Measurements from ENCODE around the gene ERVW-1.
"Not testable (repeated sequence)": the region's sequence is repeated elsewhere in the genome, so short reads cannot be mapped to it uniquely, and the experiment has no call there.

The ERVW-1 gene

GRCh38 chr7:92487804-92488203 is 10.1 kb upstream of the ERVW-1 start:
- Histone ChIP-seq H3K27ac (ENCODE audit: low read length) (no peak overlapping the region), H3K4me3 (ENCODE audit: low read length) (no peak overlapping the region), H3K36me3 (ENCODE audit: insufficient read depth, low read depth, low read length) (peaks cover 74% of the 10 kb centered on the region), H3K27me3 (ENCODE audit: insufficient read depth, low read length) (no peaks in the 10 kb centered on the region), H3K9me3 (ENCODE audit: insufficient read depth, low read depth, low read length) (no peaks in the 10 kb centered on the region), H3K9ac (ENCODE audit: low read depth, low read length) (no peak overlapping the region), H3K4me1 (ENCODE audit: insufficient read depth, low read length) (no peaks in the 10 kb centered on the region)

- Histone ChIP-seq H3K9me3 (ENCODE audit: insufficient read depth, low read depth, low read length) (no peaks in the 10 kb centered on the region), H3K36me3 (ENCODE audit: insufficient read depth, low read depth, low read length) (peaks cover 55% of the 10 kb centered on the region), H3K9ac (ENCODE audit: low read depth, low read length) (no peak overlapping the region), H3K27ac (ENCODE audit: low read length) (no peak overlapping the region), H3K4me1 (ENCODE audit: insufficient read depth, low read length) (no peaks in the 10 kb centered on the region), H3K27me3 (ENCODE audit: insufficient read depth, low read length) (no peaks in the 10 kb centered on the region), H3K4me3 (ENCODE audit: low read length) (no peak overlapping the region)
Observed at GRCh38 chr7:92485974-92486373, 8.2 kb upstream of the ERVW-1 start.

- H3K27ac ChIP-seq (ENCODE audit: low read length), result no peak overlapping the region
- peaks cover 49% of the 10 kb centered on the region for H3K36me3 ChIP-seq (ENCODE audit: insufficient read depth, low read depth, low read length)
- no peak overlapping the region for H3K4me3 ChIP-seq (ENCODE audit: low read length)
- no peaks in the 10 kb centered on the region for H3K9me3 ChIP-seq (ENCODE audit: insufficient read depth, low read depth, low read length)
- no peaks in the 10 kb centered on the region for H3K4me1 ChIP-seq (ENCODE audit: insufficient read depth, low read length)
- H3K9ac ChIP-seq (ENCODE audit: low read depth, low read length), result no peak overlapping the region
- no peaks in the 10 kb centered on the region for H3K27me3 ChIP-seq (ENCODE audit: insufficient read depth, low read length)
Observed at GRCh38 chr7:92485267-92485892, 7.6 kb upstream of the ERVW-1 start.

- H3K4me1 ChIP-seq (ENCODE audit: insufficient read depth, low read length); H3K4me3 ChIP-seq (ENCODE audit: low read length); H3K27ac ChIP-seq (ENCODE audit: low read length); H3K9ac ChIP-seq (ENCODE audit: low read depth, low read length); H3K9me3 ChIP-seq (ENCODE audit: insufficient read depth, low read depth, low read length); H3K27me3 ChIP-seq (ENCODE audit: insufficient read depth, low read length): not testable (repeated sequence)
- peaks cover 38% of the 10 kb centered on the region for H3K36me3 ChIP-seq (ENCODE audit: insufficient read depth, low read depth, low read length)
Observed at GRCh38 chr7:92484226-92484625, 6.5 kb upstream of the ERVW-1 start.

- H3K9ac ChIP-seq (ENCODE audit: low read depth, low read length); H3K9me3 ChIP-seq (ENCODE audit: insufficient read depth, low read depth, low read length); H3K4me3 ChIP-seq (ENCODE audit: low read length); H3K4me1 ChIP-seq (ENCODE audit: insufficient read depth, low read length); H3K27me3 ChIP-seq (ENCODE audit: insufficient read depth, low read length); H3K27ac ChIP-seq (ENCODE audit: low read length): not testable (repeated sequence)
- H3K36me3 ChIP-seq (ENCODE audit: insufficient read depth, low read depth, low read length), result peaks cover 33% of the 10 kb centered on the region
Observed at GRCh38 chr7:92483624-92484023, 5.9 kb upstream of the ERVW-1 start.

GRCh38 chr7:92479146-92479545 is 1.4 kb upstream of the ERVW-1 start:
- not testable (repeated sequence) for H3K36me3 ChIP-seq (ENCODE audit: insufficient read depth, low read depth, low read length); H3K27me3 ChIP-seq (ENCODE audit: insufficient read depth, low read length); H3K9me3 ChIP-seq (ENCODE audit: insufficient read depth, low read depth, low read length); H3K27ac ChIP-seq (ENCODE audit: low read length); H3K4me1 ChIP-seq (ENCODE audit: insufficient read depth, low read length); H3K9ac ChIP-seq (ENCODE audit: low read depth, low read length); H3K4me3 ChIP-seq (ENCODE audit: low read length)

GRCh38 chr7:92478711-92479110 is 965 bp upstream of the ERVW-1 start:
- no peaks in the 10 kb centered on the region for H3K36me3 ChIP-seq (ENCODE audit: insufficient read depth, low read depth, low read length)
- no peaks in the 10 kb centered on the region for H3K9me3 ChIP-seq (ENCODE audit: insufficient read depth, low read depth, low read length)
- H3K9ac ChIP-seq (ENCODE audit: low read depth, low read length), result no peak overlapping the region
- no peaks in the 10 kb centered on the region; the same call in 1 of the 2 replicates for H3K4me1 ChIP-seq (ENCODE audit: insufficient read depth, low read length)
- no peaks in the 10 kb centered on the region for H3K27me3 ChIP-seq (ENCODE audit: insufficient read depth, low read length)
- H3K4me3 ChIP-seq (ENCODE audit: low read length), result no peak overlapping the region
- H3K27ac ChIP-seq (ENCODE audit: low read length), result no peak overlapping the region

- no peaks in the 10 kb centered on the region; the same call in 1 of the 2 replicates for H3K4me1 ChIP-seq (ENCODE audit: insufficient read depth, low read length)
- H3K9me3 ChIP-seq (ENCODE audit: insufficient read depth, low read depth, low read length), result no peaks in the 10 kb centered on the region
- no peak overlapping the region for H3K27ac ChIP-seq (ENCODE audit: low read length)
- H3K4me3 ChIP-seq (ENCODE audit: low read length), result no peak overlapping the region
- no peaks in the 10 kb centered on the region for H3K27me3 ChIP-seq (ENCODE audit: insufficient read depth, low read length)
- H3K9ac ChIP-seq (ENCODE audit: low read depth, low read length), result no peak overlapping the region
- no peaks in the 10 kb centered on the region for H3K36me3 ChIP-seq (ENCODE audit: insufficient read depth, low read depth, low read length)
Observed at GRCh38 chr7:92478095-92478494, 349 bp upstream of the ERVW-1 start.

GRCh38 chr7:92475851-92476590 is 1.7 kb downstream of the ERVW-1 start:
- H3K9ac ChIP-seq (ENCODE audit: low read depth, low read length); H3K27me3 ChIP-seq (ENCODE audit: insufficient read depth, low read length); H3K4me3 ChIP-seq (ENCODE audit: low read length); H3K4me1 ChIP-seq (ENCODE audit: insufficient read depth, low read length); H3K9me3 ChIP-seq (ENCODE audit: insufficient read depth, low read depth, low read length); H3K27ac ChIP-seq (ENCODE audit: low read length); H3K36me3 ChIP-seq (ENCODE audit: insufficient read depth, low read depth, low read length): not testable (repeated sequence)

- not testable (repeated sequence) for H3K27ac ChIP-seq (ENCODE audit: low read length); H3K9me3 ChIP-seq (ENCODE audit: insufficient read depth, low read depth, low read length); H3K4me3 ChIP-seq (ENCODE audit: low read length); H3K27me3 ChIP-seq (ENCODE audit: insufficient read depth, low read length); H3K36me3 ChIP-seq (ENCODE audit: insufficient read depth, low read depth, low read length); H3K4me1 ChIP-seq (ENCODE audit: insufficient read depth, low read length); H3K9ac ChIP-seq (ENCODE audit: low read depth, low read length)
Observed at GRCh38 chr7:92475261-92475770, 2.4 kb downstream of the ERVW-1 start.

- not testable (repeated sequence) for H3K4me1 ChIP-seq (ENCODE audit: insufficient read depth, low read length); H3K4me3 ChIP-seq (ENCODE audit: low read length)
Observed at GRCh38 chr7:92473989-92474388, 3.8 kb downstream of the ERVW-1 start.

GRCh38 chr7:92468589-92468988 is 9.2 kb downstream of the ERVW-1 start:
- not testable (repeated sequence) for H3K27ac ChIP-seq (ENCODE audit: low read length); H3K9ac ChIP-seq (ENCODE audit: low read depth, low read length); H3K27me3 ChIP-seq (ENCODE audit: insufficient read depth, low read length); H3K4me1 ChIP-seq (ENCODE audit: insufficient read depth, low read length); H3K4me3 ChIP-seq (ENCODE audit: low read length); H3K9me3 ChIP-seq (ENCODE audit: insufficient read depth, low read depth, low read length); H3K36me3 ChIP-seq (ENCODE audit: insufficient read depth, low read depth, low read length)

More at GRCh38 chr7:92473989-92474388, 3.8 kb downstream of the ERVW-1 start:
- H3K27me3 ChIP-seq (ENCODE audit: insufficient read depth, low read length); H3K9ac ChIP-seq (ENCODE audit: low read depth, low read length); H3K27ac ChIP-seq (ENCODE audit: low read length); H3K9me3 ChIP-seq (ENCODE audit: insufficient read depth, low read depth, low read length); H3K36me3 ChIP-seq (ENCODE audit: insufficient read depth, low read depth, low read length): not testable (repeated sequence)

Data from iPS-20b (cell line).